G401.6 (cell line): ENCODE measurements around the gene DSTYK.

Source experiments
- FAIRE-seq: peaks from 2 replicates; lab custom pipeline; 2012; peaks lifted over from hg19 to GRCh38; lab: Jason Lieb, UNC

DSTYK gene

DNA sequence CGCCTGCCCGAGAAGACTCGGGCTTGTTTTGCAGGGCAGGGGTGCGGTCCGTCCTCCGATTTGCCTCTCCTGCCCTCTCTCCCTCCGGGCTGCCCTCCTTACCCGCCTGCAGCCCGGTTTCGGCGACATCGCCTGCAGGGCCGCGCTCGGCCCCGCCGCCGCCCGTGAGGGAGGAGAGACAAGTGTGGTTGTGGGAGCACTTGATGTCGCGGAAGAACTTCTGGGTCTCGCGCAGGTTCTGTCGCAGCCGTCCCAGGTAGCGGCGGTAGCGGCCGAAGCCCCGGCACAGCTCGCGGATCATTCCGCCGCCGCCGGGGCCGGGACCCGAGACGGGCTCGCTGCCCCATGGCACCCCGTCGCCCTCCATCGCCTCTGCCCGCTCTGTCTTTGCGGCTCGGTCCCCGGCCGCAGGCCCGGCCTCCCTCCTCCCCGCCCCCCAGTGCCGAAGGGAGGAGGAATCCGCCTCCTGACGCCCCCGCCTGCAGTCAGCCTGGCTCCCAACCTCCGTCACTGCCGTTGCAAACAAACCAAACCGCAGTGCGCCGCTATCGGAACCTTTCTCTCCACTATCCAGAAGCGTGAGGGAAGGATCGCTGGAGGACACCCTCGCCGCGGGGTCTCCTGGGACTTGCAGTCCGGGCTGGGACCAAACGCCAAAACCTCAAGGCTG lies at the start of gene DSTYK:
DSTYK (minus strand) TSS at position 534 of the 670 bp plus-strand sequence; CDS start at position 367, 167 bp downstream.
- peak; percentile 33 for FAIRE-seq

- FAIRE-seq: no peak
Observed at GRCh38 chr1:205259998-205260397, 48.5 kb upstream of the DSTYK start.

GRCh38 chr1:205259324-205259832 lies 47.9 kb upstream of the DSTYK start:
- no peak for FAIRE-seq

GRCh38 chr1:205258719-205259118 lies 47.2 kb upstream of the DSTYK start:
- FAIRE-seq: no peak

DNA sequence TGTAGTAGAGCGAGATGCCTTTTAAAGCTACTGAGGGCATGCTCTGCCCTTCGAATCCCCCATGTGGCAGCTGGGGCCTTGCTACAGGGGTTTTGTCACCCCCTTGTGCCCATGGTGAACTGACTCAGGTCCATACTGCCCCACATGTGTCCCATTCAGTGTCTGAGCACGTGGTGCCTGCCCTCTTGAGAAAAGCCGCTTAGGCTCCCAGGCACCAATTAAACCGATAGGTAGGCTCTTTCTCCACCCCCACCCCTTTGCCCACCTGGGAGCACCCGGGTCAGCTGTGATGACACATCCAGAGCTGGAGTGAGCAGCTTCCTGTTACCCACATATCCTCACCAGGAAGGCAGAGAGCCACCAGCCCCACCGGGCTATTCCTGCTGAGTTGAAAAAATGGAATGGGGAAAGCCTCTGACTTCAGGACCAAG lies 46.8 kb upstream of the DSTYK start:
- no peak for FAIRE-seq

DNA sequence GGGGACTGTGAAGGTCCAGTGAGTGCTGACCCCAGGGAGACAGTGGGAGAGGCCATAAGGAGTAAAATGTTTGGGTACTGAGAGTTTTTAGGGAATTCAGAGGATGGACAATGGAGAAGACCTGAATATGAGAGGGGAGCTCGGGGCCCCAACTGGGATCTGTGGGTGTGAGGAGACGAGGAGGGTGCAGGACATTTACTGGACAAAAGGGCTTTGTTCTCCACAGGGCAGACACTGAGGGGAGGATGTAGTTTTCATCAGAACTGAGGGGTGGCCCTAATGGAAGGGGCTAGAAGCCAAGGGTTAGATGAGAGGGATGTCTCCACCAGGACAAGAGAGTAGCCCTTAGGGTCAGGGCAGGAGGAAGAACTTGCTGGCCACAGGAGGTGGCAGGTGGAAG lies 46.2 kb upstream of the DSTYK start:
- FAIRE-seq: no peak

- FAIRE-seq: no peak
Observed at GRCh38 chr1:205256951-205257625, 45.6 kb upstream of the DSTYK start.

GRCh38 chr1:205255941-205256780 lies 44.7 kb upstream of the DSTYK start:
- peak; percentile 66 for FAIRE-seq

DNA sequence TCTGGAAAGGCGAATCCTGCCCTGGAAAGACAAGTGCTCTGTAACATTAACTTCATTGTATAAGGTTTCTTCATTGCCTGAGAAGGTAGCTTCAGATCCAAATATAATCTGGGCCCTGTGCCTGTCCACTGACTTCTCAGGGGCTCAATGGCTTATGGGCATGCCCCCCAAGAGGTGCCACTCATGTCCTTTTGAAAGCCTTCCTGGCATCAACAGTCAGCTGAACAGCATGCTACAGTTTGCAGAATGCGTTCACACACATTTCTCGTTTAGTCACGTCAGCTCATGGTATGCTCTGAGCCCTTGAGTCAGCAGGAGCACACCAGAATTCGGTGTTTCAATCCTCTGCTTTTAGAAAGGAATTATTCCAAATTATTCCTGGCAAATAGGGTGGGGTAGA lies 40.1 kb upstream of the DSTYK start:
- no peak for FAIRE-seq

DNA sequence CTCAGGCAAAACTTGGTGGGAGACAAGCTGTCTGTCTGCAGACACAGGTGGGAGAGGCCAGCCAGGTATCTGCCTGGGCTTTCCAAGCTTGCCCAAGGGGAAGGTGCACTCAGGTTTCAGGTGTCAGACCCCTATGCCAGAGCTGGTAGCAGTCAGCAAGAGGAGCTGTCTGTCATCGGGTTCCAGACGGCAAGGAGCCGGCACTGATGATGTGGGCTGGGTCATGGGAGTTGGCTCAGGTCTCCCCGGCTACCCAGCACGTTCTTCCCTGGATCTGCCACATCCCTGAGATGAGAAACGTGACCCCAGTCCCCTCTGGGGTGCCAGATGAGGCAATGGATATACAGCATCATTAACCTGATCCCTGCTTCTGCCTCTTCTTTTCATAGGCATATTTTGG lies 39.2 kb upstream of the DSTYK start:
- no peak for FAIRE-seq

- no peak for FAIRE-seq
Observed at GRCh38 chr1:205249651-205250050, 38.1 kb upstream of the DSTYK start.

DNA sequence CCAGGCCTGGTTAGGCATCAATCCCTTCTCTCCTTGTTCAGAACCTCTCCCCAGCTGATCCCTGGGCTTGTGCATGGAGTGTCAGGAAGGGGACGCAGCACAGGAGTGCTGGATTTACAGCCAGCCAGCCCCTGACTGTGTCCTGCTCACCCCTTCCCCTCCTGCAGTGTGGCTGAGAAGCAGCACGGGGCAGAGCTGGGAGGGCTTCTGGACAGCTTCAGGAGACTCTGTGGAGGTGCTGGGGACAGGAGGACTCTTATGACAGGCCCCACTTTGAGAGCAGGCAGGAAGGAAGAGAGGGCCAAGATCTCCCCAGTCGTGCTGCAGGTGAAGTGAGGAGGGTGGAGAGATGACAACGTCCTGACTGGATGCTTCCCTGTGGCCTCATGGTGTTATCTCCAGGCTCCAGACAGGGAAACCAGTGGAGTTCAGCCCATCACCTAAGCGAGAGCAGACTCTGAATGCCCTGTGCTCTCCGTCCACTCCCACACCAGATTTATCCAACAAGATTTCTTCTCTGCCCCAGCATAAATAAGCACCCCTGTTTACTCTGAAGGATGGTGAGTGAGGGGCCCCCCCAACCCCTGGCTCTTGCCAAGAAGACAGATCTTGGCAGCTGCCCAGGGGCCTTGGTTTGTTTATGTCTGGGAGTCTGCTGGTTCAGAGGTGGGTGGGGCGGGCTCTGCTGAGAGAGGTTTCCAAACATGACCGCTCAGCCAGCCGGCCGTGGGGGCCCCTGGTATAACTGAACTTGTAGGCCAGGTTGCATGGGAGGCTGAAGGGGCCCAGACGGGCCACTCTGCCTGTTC lies 37.5 kb upstream of the DSTYK start:
- no peak for FAIRE-seq

DNA sequence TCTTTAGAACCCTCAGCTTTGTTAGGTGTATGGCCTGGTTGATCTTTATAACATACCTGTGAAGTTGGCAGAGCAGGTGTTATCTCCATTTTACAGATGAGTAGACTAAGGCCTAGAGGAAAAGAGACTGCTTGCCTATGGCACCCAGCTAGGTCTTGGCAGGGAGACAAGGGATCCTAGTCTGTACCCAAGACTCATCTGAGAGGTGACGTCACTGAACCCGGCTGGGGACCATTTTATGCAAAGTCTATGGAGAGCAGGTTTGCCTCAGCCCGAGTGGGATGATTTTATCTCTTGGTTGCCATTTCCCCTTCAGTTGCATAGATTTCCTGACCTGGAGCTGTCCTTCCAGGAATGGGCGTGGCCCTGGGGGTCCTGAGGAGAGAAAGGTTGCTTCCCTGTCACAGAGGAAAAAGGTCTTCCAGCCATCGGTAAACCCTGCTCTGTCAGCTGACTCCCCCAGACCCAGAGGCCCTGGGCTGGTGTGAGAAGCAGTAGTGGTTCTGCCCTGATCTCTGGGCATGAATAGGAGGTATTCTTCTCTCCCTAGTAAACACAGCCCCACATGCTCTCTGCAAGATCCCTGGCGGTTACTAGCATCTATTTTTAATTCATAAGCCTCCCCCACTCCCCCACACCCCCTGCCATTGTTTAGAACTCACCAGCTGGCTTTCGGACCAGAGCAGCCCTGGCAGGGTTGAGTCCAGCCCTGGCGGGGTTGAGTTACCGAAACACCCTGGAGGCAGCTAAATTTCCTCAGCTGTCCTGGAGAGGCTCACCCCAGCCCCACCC lies 35.8 kb upstream of the DSTYK start:
- FAIRE-seq: no peak

- FAIRE-seq: no peak
Observed at GRCh38 chr1:205246351-205247119, 35.0 kb upstream of the DSTYK start.

- FAIRE-seq: no peak
Observed at GRCh38 chr1:205245096-205245495, 33.6 kb upstream of the DSTYK start.

DNA sequence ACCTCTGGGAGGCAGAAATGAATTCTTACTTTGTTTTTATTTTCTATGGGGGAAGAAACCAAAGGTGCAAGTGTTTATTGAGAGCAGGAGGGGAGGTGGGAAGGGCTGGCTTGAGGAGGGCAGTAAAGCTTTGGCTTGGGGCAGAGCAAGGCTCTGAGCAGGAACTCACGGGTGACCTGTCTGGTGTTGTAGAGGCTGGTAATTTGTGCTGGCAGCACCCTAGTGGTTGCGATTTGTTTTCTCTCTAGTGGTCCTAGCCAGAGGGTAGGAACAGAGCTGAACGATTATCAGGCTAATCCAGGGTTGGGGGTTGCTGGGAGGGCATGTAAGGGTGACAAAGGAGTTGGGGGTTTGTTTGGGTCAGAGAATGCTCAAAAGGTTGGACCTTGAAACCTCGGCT lies 32.9 kb upstream of the DSTYK start:
- FAIRE-seq: no peak

GRCh38 chr1:205243350-205244191 lies 32.1 kb upstream of the DSTYK start:
- FAIRE-seq: no peak

DNA sequence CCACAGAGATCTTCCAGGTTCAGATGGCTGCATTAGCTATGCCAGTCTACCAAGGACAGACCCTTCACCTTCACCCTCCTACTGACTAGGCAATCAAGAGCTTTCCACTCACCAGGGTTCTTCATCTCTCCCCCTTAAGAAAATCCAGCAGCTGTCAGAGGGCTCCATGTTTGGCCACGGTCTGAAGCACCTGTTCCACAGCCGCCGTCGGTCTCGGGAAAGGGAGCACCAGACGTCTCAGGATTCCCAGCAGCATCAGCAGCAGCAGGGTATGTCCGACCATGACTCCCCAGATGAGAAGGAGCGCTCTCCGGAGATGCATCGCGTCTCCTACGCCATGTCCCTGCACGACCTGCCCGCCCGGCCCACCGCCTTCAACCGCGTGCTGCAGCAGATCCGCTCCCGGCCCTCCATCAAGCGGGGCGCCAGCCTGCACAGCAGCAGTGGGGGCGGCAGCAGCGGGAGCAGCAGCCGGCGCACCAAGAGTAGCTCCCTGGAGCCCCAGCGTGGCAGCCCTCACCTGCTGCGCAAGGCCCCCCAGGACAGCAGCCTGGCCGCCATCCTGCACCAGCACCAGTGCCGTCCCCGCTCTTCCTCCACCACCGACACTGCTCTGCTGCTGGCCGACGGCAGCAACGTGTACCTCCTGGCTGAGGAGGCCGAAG lies 30.0 kb upstream of the DSTYK start:
- no peak for FAIRE-seq

GRCh38 chr1:205240569-205240968 lies 29.1 kb upstream of the DSTYK start:
- FAIRE-seq: no peak
